Measurements from ENCODE around the gene MYLK2. TPM values are rescaled to one million over a fixed set of nuclear protein-coding genes. Genes with fewer than 3 reads are reported as not detected.
"Not testable (repeated sequence)": the region's sequence is repeated elsewhere in the genome, so short reads cannot be mapped to it uniquely, and the experiment has no call there.

The MYLK2 gene
- polyA plus RNA-seq, 1 donor (not counting 4 experiments of a cell fraction or from before 2014, with no cell fraction given): 0.05 TPM

DNA sequence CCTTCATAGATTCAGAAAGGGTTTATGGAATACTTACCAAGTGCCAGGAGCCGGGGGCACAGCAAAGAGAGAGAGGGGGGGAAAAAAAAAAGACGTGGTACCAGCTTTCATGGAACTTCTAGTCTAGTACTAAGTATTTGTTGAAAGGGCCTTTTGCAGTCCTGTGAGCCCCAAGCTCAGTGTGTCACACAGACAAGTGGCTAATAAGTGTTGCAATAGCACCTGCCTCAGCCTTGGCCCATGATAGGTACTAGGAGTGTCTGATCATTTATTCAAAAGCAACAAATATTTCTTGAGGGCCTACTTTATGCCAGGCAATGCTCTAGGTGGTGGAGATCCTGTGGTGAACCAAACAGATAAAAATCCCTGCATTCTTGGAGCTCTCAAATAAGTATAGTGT lies 7.9 kb downstream of the MYLK2 start:
- H3K79me2 ChIP-seq (ENCODE audit: control insufficient read depth, insufficient read depth, low read length): no peaks in the 10 kb centered on the region
- no peaks in the 10 kb centered on the region for H3K27me3 ChIP-seq (ENCODE audit: control insufficient read depth, extremely low read depth, insufficient read depth, low read length)
- H3K9me1 ChIP-seq (ENCODE audit: control insufficient read depth, extremely low read depth, insufficient read depth, low read length): no peaks in the 10 kb centered on the region
- H3K4me3 ChIP-seq (ENCODE audit: control insufficient read depth in 2 of 3, extremely low read depth in 1 of 3, insufficient read depth in 2 of 3, low read depth in 1 of 3, low read length in 3 of 3): no peak overlapping the region
- no peaks in the 10 kb centered on the region for H3K9me3 ChIP-seq (ENCODE audit: control insufficient read depth, low read depth, low read length)
- H3K4me1 ChIP-seq (ENCODE audit: control insufficient read depth, extremely low read depth, insufficient read depth, low read length): no peaks in the 10 kb centered on the region
- no peak overlapping the region for H2AFZ ChIP-seq (ENCODE audit: control insufficient read depth, low read length)
- H3K36me3 ChIP-seq (ENCODE audit: control insufficient read depth in 2 of 2, extremely low read depth in 1 of 2, insufficient read depth in 2 of 2, low read length in 2 of 2): no peaks in the 10 kb centered on the region
- no peak overlapping the region for H3K9ac ChIP-seq (ENCODE audit: control insufficient read depth, extremely low read depth, insufficient read depth, low read length)
- no peak overlapping the region for H3K4me2 ChIP-seq (ENCODE audit: control insufficient read depth, extremely low read depth, insufficient read depth, low read depth, low read length)
- no peaks in the 10 kb centered on the region for H4K20me1 ChIP-seq (ENCODE audit: control insufficient read depth, extremely low read depth, insufficient read depth, low read length)
- no peak for TF ChIP-seq EZH2 (IDR thresholded peaks at IDR 0.05; ENCODE audit: low read length)
- FAIRE-seq (no peak), DNase-seq (ENCODE audit: low read depth, low spot score) (no peak)
- dilution Hi-C loops (cut with MboI; ENCODE audit: extremely low pct_ligation_motif_present, low sequenced_read_pairs): no loop called here
- H3K27ac ChIP-seq (ENCODE audit: control insufficient read depth, insufficient read depth, low read length): no peak overlapping the region

- H3K4me1 ChIP-seq (ENCODE audit: control insufficient read depth, extremely low read depth, insufficient read depth, low read length); FAIRE-seq; H3K27me3 ChIP-seq (ENCODE audit: control insufficient read depth, extremely low read depth, insufficient read depth, low read length); H3K9me1 ChIP-seq (ENCODE audit: control insufficient read depth, extremely low read depth, insufficient read depth, low read length); H4K20me1 ChIP-seq (ENCODE audit: control insufficient read depth, extremely low read depth, insufficient read depth, low read length); H3K4me2 ChIP-seq (ENCODE audit: control insufficient read depth, extremely low read depth, insufficient read depth, low read depth, low read length); H3K9me3 ChIP-seq (ENCODE audit: control insufficient read depth, low read depth, low read length); dilution Hi-C loops (cut with MboI; ENCODE audit: extremely low pct_ligation_motif_present, low sequenced_read_pairs); H3K4me3 ChIP-seq (ENCODE audit: control insufficient read depth in 2 of 3, extremely low read depth in 1 of 3, insufficient read depth in 2 of 3, low read depth in 1 of 3, low read length in 3 of 3); H3K36me3 ChIP-seq (ENCODE audit: control insufficient read depth in 2 of 2, extremely low read depth in 1 of 2, insufficient read depth in 2 of 2, low read length in 2 of 2); H3K27ac ChIP-seq (ENCODE audit: control insufficient read depth, insufficient read depth, low read length); H2AFZ ChIP-seq (ENCODE audit: control insufficient read depth, low read length); H3K9ac ChIP-seq (ENCODE audit: control insufficient read depth, extremely low read depth, insufficient read depth, low read length); H3K79me2 ChIP-seq (ENCODE audit: control insufficient read depth, insufficient read depth, low read length); DNase-seq (ENCODE audit: low read depth, low spot score): not testable (repeated sequence)
These were observed 8.9 kb downstream of the MYLK2 start for GRCh38 chr20:31828016-31828415.

- dilution Hi-C loops (cut with MboI; ENCODE audit: extremely low pct_ligation_motif_present, low sequenced_read_pairs): no loop called here
- DNase-seq (ENCODE audit: low read depth, low spot score) (no peak), FAIRE-seq (no peak)
- H3K36me3 ChIP-seq (ENCODE audit: control insufficient read depth in 2 of 2, extremely low read depth in 1 of 2, insufficient read depth in 2 of 2, low read length in 2 of 2): no peaks in the 10 kb centered on the region
- H4K20me1 ChIP-seq (ENCODE audit: control insufficient read depth, extremely low read depth, insufficient read depth, low read length): no peaks in the 10 kb centered on the region
- no peaks in the 10 kb centered on the region for H3K4me1 ChIP-seq (ENCODE audit: control insufficient read depth, extremely low read depth, insufficient read depth, low read length)
- H3K4me3 ChIP-seq (ENCODE audit: control insufficient read depth in 2 of 3, extremely low read depth in 1 of 3, insufficient read depth in 2 of 3, low read depth in 1 of 3, low read length in 3 of 3): no peak overlapping the region
- H3K27ac ChIP-seq (ENCODE audit: control insufficient read depth, insufficient read depth, low read length): no peak overlapping the region
- no peaks in the 10 kb centered on the region for H3K9me3 ChIP-seq (ENCODE audit: control insufficient read depth, low read depth, low read length)
- no peak overlapping the region for H2AFZ ChIP-seq (ENCODE audit: control insufficient read depth, low read length)
- H3K4me2 ChIP-seq (ENCODE audit: control insufficient read depth, extremely low read depth, insufficient read depth, low read depth, low read length): no peak overlapping the region
- H3K79me2 ChIP-seq (ENCODE audit: control insufficient read depth, insufficient read depth, low read length): no peaks in the 10 kb centered on the region
- TF ChIP-seq EZH2 (IDR thresholded peaks at IDR 0.05; ENCODE audit: low read length): no peak
- TF ChIP-seq, protein P1, sequence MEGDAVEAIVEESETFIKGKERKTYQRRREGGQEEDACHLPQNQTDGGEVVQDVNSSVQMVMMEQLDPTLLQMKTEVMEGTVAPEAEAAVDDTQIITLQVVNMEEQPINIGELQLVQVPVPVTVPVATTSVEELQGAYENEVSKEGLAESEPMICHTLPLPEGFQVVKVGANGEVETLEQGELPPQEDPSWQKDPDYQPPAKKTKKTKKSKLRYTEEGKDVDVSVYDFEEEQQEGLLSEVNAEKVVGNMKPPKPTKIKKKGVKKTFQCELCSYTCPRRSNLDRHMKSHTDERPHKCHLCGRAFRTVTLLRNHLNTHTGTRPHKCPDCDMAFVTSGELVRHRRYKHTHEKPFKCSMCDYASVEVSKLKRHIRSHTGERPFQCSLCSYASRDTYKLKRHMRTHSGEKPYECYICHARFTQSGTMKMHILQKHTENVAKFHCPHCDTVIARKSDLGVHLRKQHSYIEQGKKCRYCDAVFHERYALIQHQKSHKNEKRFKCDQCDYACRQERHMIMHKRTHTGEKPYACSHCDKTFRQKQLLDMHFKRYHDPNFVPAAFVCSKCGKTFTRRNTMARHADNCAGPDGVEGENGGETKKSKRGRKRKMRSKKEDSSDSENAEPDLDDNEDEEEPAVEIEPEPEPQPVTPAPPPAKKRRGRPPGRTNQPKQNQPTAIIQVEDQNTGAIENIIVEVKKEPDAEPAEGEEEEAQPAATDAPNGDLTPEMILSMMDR (optimal IDR thresholded peaks at IDR 0.05 in 1 of 3, IDR thresholded peaks at IDR 0.05 in 1 of 3, conservative IDR thresholded peaks at IDR 0.05 in 1 of 3; ENCODE audit: extremely low read depth in 1 of 3, insufficient read depth in 2 of 3, low read length in 3 of 3): no peak
- H3K27me3 ChIP-seq (ENCODE audit: control insufficient read depth, extremely low read depth, insufficient read depth, low read length): peaks cover 9% of the 10 kb centered on the region
- no peaks in the 10 kb centered on the region for H3K9me1 ChIP-seq (ENCODE audit: control insufficient read depth, extremely low read depth, insufficient read depth, low read length)
- H3K9ac ChIP-seq (ENCODE audit: control insufficient read depth, extremely low read depth, insufficient read depth, low read length): no peak overlapping the region
These were observed 10.6 kb downstream of the MYLK2 start for GRCh38 chr20:31829731-31830130.

All from keratinocyte (primary cell).